Memory B cell (primary cell): ENCODE measurements around the gene NFATC2.
"Not testable (repeated sequence)": the region's sequence is repeated elsewhere in the genome, so short reads cannot be mapped to it uniquely, and the experiment has no call there.

Experiments
- ATAC-seq: fragments of 150-1000 bp; cut with Tn5 transposase; 2 replicates; pipeline ENCODE4 v1.10.0; 2021; ENCODE audit warnings: low read depth, mild to moderate bottlenecking, moderate library complexity
- DNase-seq, 2 donors: peaks; one replicate each; pipeline ENCODE4 v3.0.0; 2022; ENCODE audit warnings: low spot score in 2 of 2
- H3K27ac Mint-ChIP-seq: one replicate; pipeline ENCODE4 v1.8.0; 2022; ENCODE audit warnings: mild to moderate bottlenecking, moderate library complexity, mixed read lengths
- H3K27me3 Mint-ChIP-seq: one replicate; pipeline ENCODE4 v1.8.0; 2022; ENCODE audit warnings: mixed read lengths
- H3K36me3 Mint-ChIP-seq: one replicate; pipeline ENCODE4 v1.8.0; 2022; ENCODE audit warnings: mild to moderate bottlenecking, mixed read lengths
- H3K4me1 Mint-ChIP-seq: one replicate; pipeline ENCODE4 v1.8.0; 2022; ENCODE audit warnings: mixed read lengths
- H3K4me3 Mint-ChIP-seq: one replicate; pipeline ENCODE4 v1.8.0; 2022; ENCODE audit warnings: mild to moderate bottlenecking, moderate library complexity, mixed read lengths
- H3K9me3 Mint-ChIP-seq: one replicate; pipeline ENCODE4 v1.8.0; 2022; ENCODE audit warnings: mixed read lengths

The NFATC2 gene

GRCh38 chr20:51575486-51575885 lies 33.0 kb upstream of the NFATC2 start:
- H3K9me3 Mint-ChIP-seq = peaks cover 4% of the 10 kb centered on the region
- no peak for ATAC-seq
- no peak overlapping the region for H3K27ac Mint-ChIP-seq
- no peak overlapping the region for H3K4me3 Mint-ChIP-seq
- peaks cover 7% of the 10 kb centered on the region for H3K27me3 Mint-ChIP-seq
- DNase-seq = no peak
- no peaks in the 10 kb centered on the region for H3K36me3 Mint-ChIP-seq
- peaks cover 1% of the 10 kb centered on the region for H3K4me1 Mint-ChIP-seq

DNA sequence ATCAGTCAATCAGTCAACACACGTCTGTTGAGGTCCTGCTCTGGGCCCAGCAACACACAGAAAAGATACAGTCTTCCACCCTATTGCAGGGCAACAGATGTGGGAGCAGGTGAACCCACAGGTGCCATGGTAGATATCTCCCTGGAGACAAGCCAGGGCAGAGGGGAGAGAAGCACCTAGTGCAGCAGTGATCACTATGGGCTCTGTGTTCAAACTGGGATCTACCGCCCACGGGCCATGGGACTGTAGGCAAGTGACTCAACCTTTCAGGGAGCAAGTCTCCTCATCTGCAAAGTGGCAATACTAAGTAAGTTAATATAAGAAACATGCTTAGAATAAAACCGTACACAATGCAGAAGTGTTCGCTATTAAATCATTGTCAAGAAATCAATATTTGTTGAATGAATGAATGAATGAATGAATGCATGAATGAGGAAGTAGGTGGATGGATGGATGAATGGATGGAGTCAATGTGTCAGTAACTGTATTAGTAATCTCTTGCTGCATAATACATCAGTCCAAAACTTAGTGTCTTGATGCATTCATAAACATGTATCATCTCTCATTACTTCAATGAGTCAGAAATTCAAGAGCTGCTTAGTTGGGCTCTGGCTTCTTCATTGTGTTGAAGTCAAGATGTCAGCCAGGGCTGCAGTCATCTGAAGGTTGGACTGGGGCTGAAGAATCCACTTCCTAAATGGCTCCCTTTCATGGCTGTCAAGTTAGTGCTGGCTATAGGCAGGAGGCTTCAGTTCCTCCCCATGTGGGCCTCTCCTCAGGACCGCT lies 31.9 kb upstream of the NFATC2 start:
- Mint-ChIP-seq H3K4me3 (no peak overlapping the region), H3K27ac (no peak overlapping the region), H3K36me3 (no peaks in the 10 kb centered on the region), H3K9me3 (peaks cover 4% of the 10 kb centered on the region), H3K27me3 (peaks cover 5% of the 10 kb centered on the region), H3K4me1 (no peaks in the 10 kb centered on the region)
- no peak for DNase-seq
- ATAC-seq = no peak

DNA sequence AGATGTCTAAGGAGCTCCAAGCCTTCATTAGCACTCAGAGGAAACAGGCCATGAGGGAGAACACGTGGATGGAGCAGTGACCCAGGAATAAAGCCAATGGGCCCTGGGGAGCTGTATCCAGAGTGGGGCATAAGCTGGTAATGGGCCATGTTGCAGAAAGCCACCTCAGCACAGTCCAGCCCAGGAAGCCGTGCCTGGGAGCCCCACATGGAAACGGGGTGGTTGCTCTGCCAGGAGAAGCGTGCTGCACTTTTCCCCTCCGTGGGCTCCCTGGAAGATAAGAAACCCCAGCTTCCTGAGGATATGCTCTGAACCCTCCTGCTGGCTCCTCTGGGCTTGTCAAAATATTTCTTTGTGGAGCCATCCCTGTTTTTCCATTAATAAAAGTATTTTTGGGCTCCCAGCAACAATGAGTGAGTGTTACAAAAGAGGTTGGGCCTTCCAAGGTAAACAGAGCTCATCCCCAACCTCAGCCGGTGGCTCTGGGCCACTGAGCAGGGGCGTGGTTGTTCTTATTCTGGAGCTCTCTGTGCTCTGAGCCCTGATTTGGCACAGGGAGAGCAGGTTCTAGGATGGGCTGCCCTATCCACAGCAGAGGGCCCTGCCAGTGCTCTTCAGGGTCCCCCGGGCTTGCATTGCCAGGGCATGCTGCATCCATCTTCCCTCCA lies 31.2 kb upstream of the NFATC2 start:
- Mint-ChIP-seq H3K27ac (no peak overlapping the region), H3K27me3 (peaks cover 6% of the 10 kb centered on the region), H3K36me3 (no peaks in the 10 kb centered on the region), H3K4me3 (no peak overlapping the region), H3K9me3 (peaks cover 4% of the 10 kb centered on the region), H3K4me1 (no peaks in the 10 kb centered on the region)
- DNase-seq (no peak), ATAC-seq (no peak)

DNA sequence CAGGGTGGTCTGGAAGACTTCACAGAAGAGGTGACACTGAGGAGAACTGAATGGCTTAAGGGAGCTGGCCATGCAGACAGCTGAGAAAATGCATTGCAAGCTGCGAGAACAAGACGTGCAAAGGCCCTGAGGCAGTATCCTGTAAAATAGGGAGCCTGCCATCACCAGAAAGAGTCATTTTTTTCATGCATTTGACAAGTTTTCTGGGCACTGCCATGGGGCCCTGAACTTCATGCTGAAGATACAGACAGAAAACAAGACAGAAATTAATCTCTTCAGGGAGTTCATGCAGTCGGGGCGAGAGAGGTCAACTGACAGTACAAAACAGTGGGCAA lies 28.9 kb upstream of the NFATC2 start:
- no peak for DNase-seq
- Mint-ChIP-seq H3K9me3 (peaks cover 9% of the 10 kb centered on the region), H3K27me3 (peaks cover 11% of the 10 kb centered on the region), H3K4me1 (no peaks in the 10 kb centered on the region), H3K4me3 (no peak overlapping the region), H3K27ac (no peak overlapping the region), H3K36me3 (peaks cover 2% of the 10 kb centered on the region)
- no peak for ATAC-seq

DNA sequence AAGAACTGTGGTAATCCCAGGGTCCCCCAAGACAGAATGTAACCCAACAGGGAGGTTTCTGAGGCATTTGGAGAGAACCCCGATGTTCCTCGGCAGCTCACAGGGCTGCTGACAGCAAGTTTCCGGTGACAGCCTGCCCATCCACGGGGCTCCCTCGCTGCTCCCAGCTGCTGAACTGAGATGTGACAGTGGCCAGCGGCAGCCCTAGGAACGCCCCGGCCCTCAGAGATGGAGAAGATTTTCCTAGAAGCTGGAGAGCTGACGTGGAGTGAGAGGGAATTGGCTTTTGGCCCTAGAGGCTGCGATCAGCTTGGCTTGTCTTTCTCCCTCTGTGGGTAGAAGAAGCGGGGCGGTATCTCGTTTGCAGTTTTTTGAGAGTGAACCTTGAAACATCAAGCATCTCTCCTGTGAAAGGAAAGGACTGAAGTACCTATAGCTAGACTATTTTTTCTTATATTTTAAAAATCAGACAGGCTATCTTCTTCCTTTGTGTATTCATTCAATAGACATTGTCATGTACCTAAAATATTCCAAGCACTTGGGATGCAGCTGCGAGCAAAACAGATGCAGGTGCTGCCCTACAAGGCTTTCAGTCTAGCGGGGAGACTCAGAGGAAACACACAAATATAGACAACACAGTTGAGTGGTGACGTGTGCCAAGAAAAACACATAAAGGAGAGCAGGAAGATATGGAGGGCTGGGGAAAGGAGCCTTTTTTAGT lies 28.4 kb upstream of the NFATC2 start:
- DNase-seq (no peak), ATAC-seq (no peak)
- Mint-ChIP-seq H3K9me3 (peaks cover 9% of the 10 kb centered on the region), H3K27me3 (peaks cover 10% of the 10 kb centered on the region), H3K4me3 (no peak overlapping the region), H3K4me1 (no peaks in the 10 kb centered on the region), H3K36me3 (peaks cover 2% of the 10 kb centered on the region), H3K27ac (no peak overlapping the region)

DNA sequence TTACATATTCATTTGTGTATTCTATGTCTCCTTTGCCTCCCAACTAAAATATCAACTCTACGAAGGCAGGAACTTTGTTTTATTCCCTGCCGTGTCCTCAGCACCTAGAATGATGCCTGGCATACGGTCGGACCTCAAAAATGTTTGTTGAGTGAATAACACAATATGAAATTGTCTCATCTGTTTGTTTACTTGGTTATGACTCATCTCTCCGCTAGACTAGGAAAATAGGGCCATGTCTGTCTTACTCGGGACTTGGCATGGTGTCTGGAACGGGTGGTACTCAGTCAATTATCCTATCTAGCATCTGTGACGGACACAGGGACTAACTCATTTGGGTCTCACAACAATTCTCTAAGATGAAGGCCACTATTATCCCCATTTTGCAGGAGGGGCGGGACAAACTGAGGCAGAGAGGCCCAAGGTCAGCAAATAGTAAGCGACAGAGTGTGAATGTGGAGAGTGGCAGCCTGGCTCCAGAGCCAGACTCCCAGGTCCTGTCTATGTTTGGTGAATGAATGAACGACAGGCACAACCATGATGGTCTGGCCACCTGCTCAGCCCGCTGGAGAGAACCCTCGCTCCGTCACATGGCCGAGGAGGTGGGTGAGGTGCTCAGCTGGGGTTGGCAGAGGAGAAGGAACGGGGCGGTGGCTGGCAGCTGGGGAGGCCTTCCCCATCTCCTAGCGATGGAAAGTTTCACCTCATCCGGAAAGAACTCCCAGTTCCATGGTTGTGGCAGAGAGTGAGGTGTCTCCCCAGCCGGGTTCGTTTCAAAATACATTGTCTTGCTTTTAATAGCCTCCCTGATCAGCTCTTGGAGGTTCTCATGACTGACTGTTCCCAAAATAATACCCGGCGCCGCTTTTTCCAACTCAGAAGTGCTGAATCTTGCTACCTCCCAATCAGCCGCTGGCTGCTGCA lies 27.6 kb upstream of the NFATC2 start:
- H3K9me3 Mint-ChIP-seq = peaks cover 8% of the 10 kb centered on the region
- DNase-seq = no peak
- H3K36me3 Mint-ChIP-seq = peaks cover 2% of the 10 kb centered on the region
- no peak overlapping the region for H3K27ac Mint-ChIP-seq
- H3K4me3 Mint-ChIP-seq = no peak overlapping the region
- H3K27me3 Mint-ChIP-seq = peaks cover 10% of the 10 kb centered on the region
- ATAC-seq = no peak
- H3K4me1 Mint-ChIP-seq = no peaks in the 10 kb centered on the region

DNA sequence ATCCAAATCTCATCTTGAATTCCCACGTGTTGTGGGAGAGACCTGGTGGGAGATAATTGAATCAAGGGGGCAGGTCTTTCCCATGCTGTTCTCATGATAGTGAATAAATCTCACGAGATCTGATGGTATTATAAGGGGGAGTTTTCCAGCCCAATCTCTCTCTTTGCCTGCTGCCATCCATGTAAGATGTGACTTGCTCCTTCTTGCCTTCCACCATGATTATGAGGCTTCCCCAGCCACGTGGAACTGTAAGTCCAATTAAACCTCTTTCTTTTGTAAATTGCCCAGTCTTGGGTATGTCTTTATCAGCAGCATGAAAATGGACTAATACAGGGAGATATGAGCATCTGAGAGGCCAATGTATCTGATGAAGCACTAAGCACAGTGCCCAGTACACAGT lies 26.0 kb upstream of the NFATC2 start:
- not testable (repeated sequence) for DNase-seq, H3K27ac Mint-ChIP-seq, H3K27me3 Mint-ChIP-seq, H3K4me1 Mint-ChIP-seq, H3K36me3 Mint-ChIP-seq, ATAC-seq, H3K4me3 Mint-ChIP-seq, H3K9me3 Mint-ChIP-seq

GRCh38 chr20:51567622-51568021 lies 25.1 kb upstream of the NFATC2 start:
- Mint-ChIP-seq H3K27me3 (peaks cover 14% of the 10 kb centered on the region), H3K36me3 (peaks cover 2% of the 10 kb centered on the region), H3K27ac (no peak overlapping the region), H3K4me1 (no peaks in the 10 kb centered on the region), H3K9me3 (peaks cover 6% of the 10 kb centered on the region), H3K4me3 (no peak overlapping the region)
- DNase-seq (no peak), ATAC-seq (no peak)

- ATAC-seq = no peak
- Mint-ChIP-seq H3K27me3 (peaks cover 18% of the 10 kb centered on the region), H3K36me3 (peaks cover 2% of the 10 kb centered on the region), H3K27ac (no peak overlapping the region), H3K4me3 (no peak overlapping the region), H3K4me1 (peaks cover 5% of the 10 kb centered on the region), H3K9me3 (peaks cover 6% of the 10 kb centered on the region)
- no peak for DNase-seq
These were observed 24.1 kb upstream of the NFATC2 start for GRCh38 chr20:51566594-51566993.

DNA sequence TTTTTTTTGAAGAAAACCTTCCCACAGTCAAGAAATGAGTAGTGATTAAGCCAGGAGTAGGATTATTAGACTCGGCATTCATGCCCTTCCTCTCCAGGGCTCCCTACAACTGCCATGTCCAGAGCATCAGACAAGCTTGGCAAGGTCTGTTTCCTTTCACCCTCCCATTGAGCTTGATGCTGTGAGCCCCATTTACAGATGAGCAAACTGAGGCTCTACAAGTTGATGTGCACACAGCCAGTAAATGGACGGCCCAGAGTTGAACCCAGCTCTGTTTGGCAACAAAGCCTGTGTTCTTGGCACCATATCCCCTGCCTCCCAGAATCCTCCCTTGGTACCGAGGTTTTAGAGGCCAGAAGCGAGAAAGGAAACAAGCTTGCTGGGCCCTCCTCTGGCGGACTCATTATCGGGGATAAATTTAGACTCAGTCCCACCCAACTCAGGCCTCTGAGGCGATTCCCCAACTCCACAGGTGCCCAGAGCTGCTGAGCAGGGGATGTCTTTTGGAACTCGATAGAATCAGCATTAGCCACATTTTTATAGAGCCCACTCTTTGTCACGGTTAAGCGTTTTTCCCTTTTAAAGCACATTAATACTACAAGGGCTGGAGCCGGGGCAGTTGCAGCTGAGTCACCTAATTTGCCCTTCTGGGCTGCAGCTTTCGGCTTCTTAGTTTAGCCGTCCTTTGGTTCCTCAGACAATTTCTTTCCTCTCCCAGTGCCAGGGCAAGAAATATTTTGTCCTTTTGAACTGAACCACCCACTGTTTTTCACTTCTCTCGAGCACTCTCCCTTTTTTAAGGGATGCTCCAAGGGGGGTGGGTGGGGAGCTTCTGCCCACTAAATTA lies 23.0 kb upstream of the NFATC2 start:
- Mint-ChIP-seq H3K4me1 (peaks cover 13% of the 10 kb centered on the region), H3K27ac (no peak overlapping the region), H3K27me3 (peaks cover 25% of the 10 kb centered on the region), H3K9me3 (peaks cover 6% of the 10 kb centered on the region), H3K36me3 (peaks cover 2% of the 10 kb centered on the region), H3K4me3 (no peak overlapping the region)
- no peak for ATAC-seq
- DNase-seq = no peak

DNA sequence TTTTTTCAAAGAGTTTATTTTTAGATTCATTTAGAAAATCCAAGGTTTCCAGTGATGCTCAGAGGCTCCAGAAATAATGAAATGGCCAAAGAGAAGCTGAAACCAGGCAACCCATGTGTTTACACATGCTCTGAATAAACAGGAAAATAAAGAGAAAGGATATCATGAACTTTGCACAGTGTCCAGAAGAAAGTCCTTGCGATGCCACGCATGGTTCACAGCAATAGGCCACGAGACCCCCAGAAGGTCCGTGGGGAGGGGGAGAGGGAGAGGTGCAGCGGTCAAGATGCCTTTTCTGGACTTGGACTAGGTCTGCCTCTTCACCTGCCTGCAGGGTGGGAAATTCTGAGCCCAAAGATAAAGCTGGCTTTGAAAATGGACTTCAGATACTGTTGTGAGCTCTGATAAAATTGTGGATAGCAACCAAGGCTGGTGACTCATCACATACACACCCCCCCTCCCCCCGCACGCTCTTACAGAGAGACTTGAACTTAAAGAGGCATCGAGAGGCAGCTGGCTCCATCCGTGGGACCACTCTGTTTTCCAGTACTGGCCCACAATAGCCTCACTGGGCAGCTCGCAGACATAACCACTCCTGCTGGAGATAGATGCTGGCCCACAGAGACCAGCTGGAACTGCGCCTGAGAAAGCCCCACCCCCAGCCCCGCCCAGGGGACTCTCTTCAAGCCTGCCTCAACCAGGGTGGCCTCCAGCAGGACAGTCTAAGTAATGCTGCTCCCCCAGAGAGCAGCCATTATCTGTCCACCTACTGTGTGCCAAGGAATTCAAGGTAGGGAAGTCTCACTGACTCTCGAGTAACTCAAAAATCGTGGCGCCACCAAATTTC lies 21.2 kb upstream of the NFATC2 start:
- Mint-ChIP-seq H3K36me3 (peaks cover 2% of the 10 kb centered on the region), H3K4me1 (peaks cover 15% of the 10 kb centered on the region), H3K27me3 (peaks cover 34% of the 10 kb centered on the region), H3K9me3 (peaks cover 6% of the 10 kb centered on the region), H3K4me3 (no peak overlapping the region), H3K27ac (no peak overlapping the region)
- peak; percentile 45 for ATAC-seq
- DNase-seq = no peak

GRCh38 chr20:51563174-51563485 lies 20.6 kb upstream of the NFATC2 start:
- peak overlapping the region; percentile 73 for H3K4me3 Mint-ChIP-seq
- H3K4me1 Mint-ChIP-seq = peaks cover 15% of the 10 kb centered on the region
- H3K36me3 Mint-ChIP-seq = peaks cover 2% of the 10 kb centered on the region
- DNase-seq = no peak
- no peak overlapping the region for H3K27ac Mint-ChIP-seq
- H3K27me3 Mint-ChIP-seq = peaks cover 31% of the 10 kb centered on the region
- peaks cover 3% of the 10 kb centered on the region for H3K9me3 Mint-ChIP-seq
- ATAC-seq = no peak
